Measurements from ENCODE around the gene PRKAG2.

DNA sequence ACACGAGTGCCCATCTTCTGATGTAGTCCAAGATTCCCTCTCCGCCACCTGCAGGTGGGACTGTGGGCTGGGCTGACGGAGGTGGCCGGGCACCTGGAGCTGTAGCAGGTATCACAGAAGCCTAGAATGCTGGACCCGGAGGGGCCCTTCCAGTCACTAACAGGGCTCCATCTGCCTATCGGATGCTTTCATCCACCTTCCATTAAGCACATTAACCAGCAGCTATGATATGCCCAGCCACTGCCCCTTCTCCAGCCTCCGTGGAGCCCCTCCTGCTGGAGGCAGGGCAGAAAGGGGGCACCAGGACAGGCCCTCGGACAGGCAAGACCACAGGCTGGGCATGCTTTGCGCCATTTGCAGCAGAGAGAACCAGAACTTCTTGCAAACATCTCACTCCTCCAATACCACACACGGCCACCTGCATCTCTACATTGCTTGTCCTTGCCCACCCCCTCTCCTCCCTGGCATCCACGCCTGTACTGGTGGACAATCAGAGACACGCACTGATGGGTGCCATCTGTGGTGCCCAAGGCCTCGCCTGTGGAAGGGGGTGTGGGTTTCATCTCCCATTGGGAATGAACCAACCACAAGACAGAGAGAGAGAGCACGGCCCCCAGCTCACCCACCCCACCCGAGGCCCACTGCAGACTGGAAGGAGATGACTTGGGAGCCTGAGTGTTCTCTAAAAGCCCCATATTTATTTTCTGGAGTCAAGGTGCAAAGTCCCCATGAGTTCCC, 16.8 kb downstream of the PRKAG2 start:
- TF ChIP-seq CTCF (IDR thresholded peaks at IDR 0.05; ENCODE audit: low read depth, low read length) (no peak), EZH2phosphoT487 (IDR thresholded peaks at IDR 0.05; ENCODE audit: low read depth) (no peak)
